OCI-LY1 (cell line): ENCODE results near the gene RBBP7.

Experiments used
- EZH2 ChIP-seq: fragments of 200-600 bp; sonication (generic), shearing (Covaris generic); IDR thresholded peaks from 2 replicates; pipeline ENCODE4 v1.8.0; 2017; ENCODE audit warnings: borderline replicate concordance, mixed run types, mild to moderate bottlenecking, antibody characterized with exemption, low read length, moderate library complexity, mixed read lengths
- TF ChIP-seq, protein P1 (sequence below): fragments of 200-600 bp; sonication (generic), shearing (Covaris generic); IDR thresholded peaks from 2 replicates; pipeline ENCODE4 v1.5.1; 2017; ENCODE audit warnings: mild to moderate bottlenecking, antibody characterized with exemption, low read length, moderate library complexity, mixed read lengths

DNA sequence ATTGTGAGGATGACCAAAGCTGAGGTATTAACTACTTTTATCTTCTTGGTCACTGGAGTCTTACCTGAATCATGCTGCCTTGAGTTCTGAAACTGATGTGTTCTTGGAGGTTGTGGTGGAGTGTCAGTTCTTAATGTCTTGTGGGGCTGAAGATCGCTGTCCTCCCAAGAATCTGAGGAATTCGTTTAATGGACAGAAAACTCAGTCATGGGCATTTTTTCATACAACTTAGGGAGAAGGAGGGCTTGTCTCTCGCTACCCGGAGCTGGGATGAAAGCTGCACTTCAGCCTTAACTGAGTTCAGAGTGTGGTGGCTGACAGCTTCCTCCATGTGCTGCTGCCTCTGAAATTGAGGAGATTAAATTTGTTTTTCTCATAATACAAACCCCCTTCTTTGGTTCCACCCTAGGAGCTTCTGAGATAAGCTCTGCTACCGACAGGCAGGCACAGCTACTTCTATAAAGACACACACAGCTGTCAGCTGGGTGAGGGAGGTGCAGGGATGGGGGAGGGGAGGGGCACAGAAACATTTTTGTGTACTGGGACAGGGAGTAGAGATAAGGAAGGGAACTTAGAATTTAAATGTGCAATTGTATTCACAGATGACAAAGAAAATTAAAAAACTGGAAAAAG, 30.8 kb downstream of the RBBP7 start:
- TF ChIP-seq, protein P1, sequence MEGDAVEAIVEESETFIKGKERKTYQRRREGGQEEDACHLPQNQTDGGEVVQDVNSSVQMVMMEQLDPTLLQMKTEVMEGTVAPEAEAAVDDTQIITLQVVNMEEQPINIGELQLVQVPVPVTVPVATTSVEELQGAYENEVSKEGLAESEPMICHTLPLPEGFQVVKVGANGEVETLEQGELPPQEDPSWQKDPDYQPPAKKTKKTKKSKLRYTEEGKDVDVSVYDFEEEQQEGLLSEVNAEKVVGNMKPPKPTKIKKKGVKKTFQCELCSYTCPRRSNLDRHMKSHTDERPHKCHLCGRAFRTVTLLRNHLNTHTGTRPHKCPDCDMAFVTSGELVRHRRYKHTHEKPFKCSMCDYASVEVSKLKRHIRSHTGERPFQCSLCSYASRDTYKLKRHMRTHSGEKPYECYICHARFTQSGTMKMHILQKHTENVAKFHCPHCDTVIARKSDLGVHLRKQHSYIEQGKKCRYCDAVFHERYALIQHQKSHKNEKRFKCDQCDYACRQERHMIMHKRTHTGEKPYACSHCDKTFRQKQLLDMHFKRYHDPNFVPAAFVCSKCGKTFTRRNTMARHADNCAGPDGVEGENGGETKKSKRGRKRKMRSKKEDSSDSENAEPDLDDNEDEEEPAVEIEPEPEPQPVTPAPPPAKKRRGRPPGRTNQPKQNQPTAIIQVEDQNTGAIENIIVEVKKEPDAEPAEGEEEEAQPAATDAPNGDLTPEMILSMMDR, result no peak
- no peak for TF ChIP-seq EZH2
